NCI-H1930 (cell line): ENCODE results near the gene TTC39B.
"Not testable (repeated sequence)": the region's sequence is repeated elsewhere in the genome, so short reads cannot be mapped to it uniquely, and the experiment has no call there.

ENCODE experiments used
- DNase-seq, 2 experiments: peaks; one replicate each; lab custom pipeline; 2025; lab: John Stamatoyannopoulos, UW

The TTC39B gene

GRCh38 chr9:15264918-15265317 lies 42.1 kb downstream of the TTC39B start:
- no peak for DNase-seq

- no peak for DNase-seq
These were observed 44.4 kb downstream of the TTC39B start for GRCh38 chr9:15262581-15262980.

- no peak for DNase-seq
These were observed 50.6 kb downstream of the TTC39B start for GRCh38 chr9:15256426-15256825.

GRCh38 chr9:15253786-15254185 lies 53.2 kb downstream of the TTC39B start:
- no peak for DNase-seq

GRCh38 chr9:15253197-15253596 lies 53.8 kb downstream of the TTC39B start:
- no peak for DNase-seq

- no peak for DNase-seq
These were observed 57.0 kb downstream of the TTC39B start for GRCh38 chr9:15249981-15250380.

GRCh38 chr9:15249042-15249818 lies 57.8 kb downstream of the TTC39B start:
- no peak for DNase-seq

- DNase-seq, result no peak
These were observed 58.4 kb downstream of the TTC39B start for GRCh38 chr9:15248621-15249020.

- no peak for DNase-seq
These were observed 58.9 kb downstream of the TTC39B start for GRCh38 chr9:15248081-15248480.

- DNase-seq, result no peak
These were observed 60.3 kb downstream of the TTC39B start for GRCh38 chr9:15246708-15247107.

GRCh38 chr9:15246243-15246642 lies 60.8 kb downstream of the TTC39B start:
- DNase-seq, result no peak

GRCh38 chr9:15244001-15244441 lies 63.0 kb downstream of the TTC39B start:
- no peak for DNase-seq

GRCh38 chr9:15243081-15243480 lies 63.9 kb downstream of the TTC39B start:
- no peak for DNase-seq

GRCh38 chr9:15240927-15241326 lies 66.1 kb downstream of the TTC39B start:
- no peak for DNase-seq

- no peak for DNase-seq
These were observed 67.2 kb downstream of the TTC39B start for GRCh38 chr9:15239816-15240215.

- no peak for DNase-seq
These were observed 68.4 kb downstream of the TTC39B start for GRCh38 chr9:15238646-15239045.

GRCh38 chr9:15235658-15236057 lies 71.4 kb downstream of the TTC39B start:
- DNase-seq, result no peak

GRCh38 chr9:15233941-15234490 lies 73.0 kb downstream of the TTC39B start:
- DNase-seq, result not testable (repeated sequence)

- DNase-seq, result not testable (repeated sequence)
These were observed 74.2 kb downstream of the TTC39B start for GRCh38 chr9:15232706-15233280.

GRCh38 chr9:15231788-15232635 lies 75.0 kb downstream of the TTC39B start:
- DNase-seq, result no peak

- no peak for DNase-seq
These were observed 77.6 kb downstream of the TTC39B start for GRCh38 chr9:15229409-15229808.

GRCh38 chr9:15227491-15227890 lies 79.5 kb downstream of the TTC39B start:
- DNase-seq, result no peak
